Karpas-422 (cell line): ENCODE data around the gene TOLLIP. TPM values are rescaled to one million over a fixed set of nuclear protein-coding genes. Genes with fewer than 3 reads are reported as not detected.
"Not testable (repeated sequence)": the region's sequence is repeated elsewhere in the genome, so short reads cannot be mapped to it uniquely, and the experiment has no call there.

ENCODE experiments used
- DNase-seq: peaks from one replicate; pipeline ENCODE4 v3.0.0-alpha.2; 2015
- H2AFZ ChIP-seq: fragments of 200-600 bp; sonication (generic); 2 replicates; pipeline ENCODE4 v1.6.1; 2014; ENCODE audit warnings: antibody characterized with exemption, low read length, mixed read lengths
- H3K27ac ChIP-seq: fragments of 200-600 bp; sonication (generic); 2 replicates; pipeline ENCODE4 v1.5.1; 2014; ENCODE audit warnings: mild to moderate bottlenecking, low read length, moderate library complexity
- H3K27me3 ChIP-seq: fragments of 200-600 bp; sonication (generic); 2 replicates; pipeline ENCODE4 v1.6.1; 2014; ENCODE audit warnings: low read length, mixed read lengths
- H3K36me3 ChIP-seq: fragments of 200-600 bp; sonication (generic); 2 replicates; pipeline ENCODE4 v1.6.1; 2014; ENCODE audit warnings: low read length, mixed read lengths; ENCODE audit not compliant: insufficient read depth
- H3K4me1 ChIP-seq: fragments of 200-600 bp; sonication (generic); 2 replicates; pipeline ENCODE4 v1.6.1; 2014; ENCODE audit warnings: mild to moderate bottlenecking, low read length, mixed read lengths
- H3K4me2 ChIP-seq: fragments of 200-600 bp; sonication (generic); 2 replicates; pipeline ENCODE4 v1.6.1; 2014; ENCODE audit warnings: low read length, low read depth, mild to moderate bottlenecking; ENCODE audit not compliant: poor library complexity, severe bottlenecking
- H3K4me3 ChIP-seq: fragments of 200-600 bp; sonication (generic); 2 replicates; pipeline ENCODE4 v1.5.1; 2014; ENCODE audit warnings: mild to moderate bottlenecking, antibody characterized with exemption, low read length, mixed read lengths
- H3K79me2 ChIP-seq: fragments of 200-600 bp; sonication (generic); 2 replicates; pipeline ENCODE4 v1.6.1; 2014; ENCODE audit warnings: mild to moderate bottlenecking, low read length, mixed read lengths
- H3K9ac ChIP-seq: fragments of 200-600 bp; sonication (generic); 2 replicates; pipeline ENCODE4 v1.6.0; 2014; ENCODE audit warnings: low read length
- H3K9me2 ChIP-seq: fragments of 200-600 bp; sonication (generic), shearing (Covaris generic); replicated peaks from 2 replicates; pipeline ENCODE4 v1.6.0; 2014; ENCODE audit warnings: mild to moderate bottlenecking, low read length, moderate library complexity; ENCODE audit not compliant: insufficient read depth
- H3K9me3 ChIP-seq: fragments of 300-700, 200-600 bp; sonication (generic); 2 replicates; pipeline ENCODE4 v1.6.1; 2014; ENCODE audit warnings: low read length, mixed read lengths
- H4K20me1 ChIP-seq: fragments of 200-600 bp; sonication (generic); 2 replicates; pipeline ENCODE4 v1.6.1; 2014; ENCODE audit warnings: mild to moderate bottlenecking, antibody characterized with exemption, low read length, low read depth; ENCODE audit not compliant: insufficient read depth
- total RNA-seq: library from RNA; depleted of rRNA; stranded (reverse); fragments of >200 nt; shearing (Covaris generic); gene quantifications from 2 replicates; pipeline ENCODE4 v1.2.3, GENCODE V29; 2014; ENCODE audit warnings: low replicate concordance; rRNA removed

TOLLIP gene
- total RNA-seq, result 6.5 and 20.9 TPM in 2 replicates

GRCh38 chr11:1309498-1310317 lies at the start of gene TOLLIP:
Gene TOLLIP (minus strand): TSS chr11:1309632. CDS start chr11:1309498, 134 bp downstream.
- H4K20me1 ChIP-seq, result no peaks in the 10 kb centered on the region
- H2AFZ ChIP-seq, result peak within 1 kb of the TSS; percentile 99
- H3K9ac ChIP-seq, result peak within 1 kb of the TSS; percentile 95
- peak within 1 kb of the TSS; percentile 69 for H3K27ac ChIP-seq
- H3K4me3 ChIP-seq, result peak within 1 kb of the TSS; percentile 92
- peaks cover 4% of the 10 kb centered on the region; the same call in 1 of the 2 replicates for H3K27me3 ChIP-seq
- peaks cover 28% of the 10 kb centered on the region for H3K4me1 ChIP-seq
- no peaks in the 10 kb centered on the region for H3K36me3 ChIP-seq
- H3K9me3 ChIP-seq, result no peaks in the 10 kb centered on the region; the same call in 1 of the 2 replicates
- peak within 1 kb of the TSS; percentile 99 for H3K4me2 ChIP-seq
- DNase-seq, result peak; percentile 98
- H3K9me2 ChIP-seq, result no peaks in the 10 kb centered on the region
- peaks cover 28% of the 10 kb centered on the region for H3K79me2 ChIP-seq

- H3K4me2 ChIP-seq, H4K20me1 ChIP-seq, H3K9ac ChIP-seq, H3K36me3 ChIP-seq, H2AFZ ChIP-seq, H3K9me3 ChIP-seq, H3K9me2 ChIP-seq, DNase-seq, H3K27me3 ChIP-seq, H3K27ac ChIP-seq, H3K79me2 ChIP-seq, H3K4me1 ChIP-seq, H3K4me3 ChIP-seq: not testable (repeated sequence)
These were observed 49.5 kb upstream of the TOLLIP start for GRCh38 chr11:1358931-1359330.

GRCh38 chr11:1358286-1358685 lies 48.9 kb upstream of the TOLLIP start:
- H3K36me3 ChIP-seq, result no peaks in the 10 kb centered on the region
- no peak overlapping the region for H3K27ac ChIP-seq
- no peak overlapping the region for H3K4me3 ChIP-seq
- H3K27me3 ChIP-seq, result no peaks in the 10 kb centered on the region
- H2AFZ ChIP-seq, result no peak overlapping the region
- no peaks in the 10 kb centered on the region for H3K79me2 ChIP-seq
- no peaks in the 10 kb centered on the region for H3K4me1 ChIP-seq
- no peaks in the 10 kb centered on the region for H4K20me1 ChIP-seq
- no peaks in the 10 kb centered on the region for H3K9me2 ChIP-seq
- H3K4me2 ChIP-seq, result no peak overlapping the region
- no peak for DNase-seq
- no peaks in the 10 kb centered on the region for H3K9me3 ChIP-seq
- H3K9ac ChIP-seq, result no peak overlapping the region

GRCh38 chr11:1356478-1356960 lies 47.1 kb upstream of the TOLLIP start:
- Histone ChIP-seq H3K9me2 (no peaks in the 10 kb centered on the region), H3K27me3 (no peaks in the 10 kb centered on the region), H3K79me2 (no peaks in the 10 kb centered on the region), H3K4me3 (no peak overlapping the region), H3K9me3 (no peaks in the 10 kb centered on the region), H4K20me1 (no peaks in the 10 kb centered on the region), H3K4me2 (no peak overlapping the region), H3K27ac (no peak overlapping the region), H3K4me1 (no peaks in the 10 kb centered on the region), H3K9ac (no peak overlapping the region), H2AFZ (no peak overlapping the region), H3K36me3 (no peaks in the 10 kb centered on the region)
- no peak for DNase-seq

- no peak overlapping the region for H3K27ac ChIP-seq
- H3K4me2 ChIP-seq, result no peak overlapping the region
- no peak overlapping the region for H3K9ac ChIP-seq
- H2AFZ ChIP-seq, result no peak overlapping the region
- no peaks in the 10 kb centered on the region for H3K9me3 ChIP-seq
- no peaks in the 10 kb centered on the region for H4K20me1 ChIP-seq
- H3K27me3 ChIP-seq, result no peaks in the 10 kb centered on the region
- H3K79me2 ChIP-seq, result no peaks in the 10 kb centered on the region
- no peaks in the 10 kb centered on the region for H3K9me2 ChIP-seq
- H3K4me1 ChIP-seq, result no peaks in the 10 kb centered on the region
- no peaks in the 10 kb centered on the region for H3K36me3 ChIP-seq
- no peak for DNase-seq
- no peak overlapping the region for H3K4me3 ChIP-seq
These were observed 46.6 kb upstream of the TOLLIP start for GRCh38 chr11:1356007-1356435.

GRCh38 chr11:1354125-1354938 lies 44.9 kb upstream of the TOLLIP start:
- no peaks in the 10 kb centered on the region for H3K27me3 ChIP-seq
- H4K20me1 ChIP-seq, result no peaks in the 10 kb centered on the region
- no peak overlapping the region for H2AFZ ChIP-seq
- no peak overlapping the region for H3K4me2 ChIP-seq
- H3K27ac ChIP-seq, result no peak overlapping the region
- no peaks in the 10 kb centered on the region for H3K4me1 ChIP-seq
- H3K9ac ChIP-seq, result no peak overlapping the region
- H3K9me3 ChIP-seq, result no peaks in the 10 kb centered on the region
- no peaks in the 10 kb centered on the region for H3K79me2 ChIP-seq
- DNase-seq, result no peak
- no peak overlapping the region for H3K4me3 ChIP-seq
- H3K9me2 ChIP-seq, result no peaks in the 10 kb centered on the region
- H3K36me3 ChIP-seq, result no peaks in the 10 kb centered on the region

GRCh38 chr11:1353383-1354124 lies 44.1 kb upstream of the TOLLIP start:
- H2AFZ ChIP-seq, result no peak overlapping the region
- H3K4me3 ChIP-seq, result no peak overlapping the region
- no peaks in the 10 kb centered on the region for H3K27me3 ChIP-seq
- no peak for DNase-seq
- no peak overlapping the region for H3K9ac ChIP-seq
- no peaks in the 10 kb centered on the region for H3K9me2 ChIP-seq
- H3K27ac ChIP-seq, result no peak overlapping the region
- no peaks in the 10 kb centered on the region for H3K36me3 ChIP-seq
- no peak overlapping the region for H3K4me2 ChIP-seq
- H3K79me2 ChIP-seq, result no peaks in the 10 kb centered on the region
- no peaks in the 10 kb centered on the region for H3K9me3 ChIP-seq
- H3K4me1 ChIP-seq, result no peaks in the 10 kb centered on the region
- H4K20me1 ChIP-seq, result no peaks in the 10 kb centered on the region
